IPS-18a (cell line): Measurements from ENCODE around the gene CCDC27.
"Not testable (repeated sequence)": the region's sequence is repeated elsewhere in the genome, so short reads cannot be mapped to it uniquely, and the experiment has no call there.

Experiments used
- H3K27ac ChIP-seq: one replicate; pipeline ENCODE4 v1.5.1; 2013; ENCODE audit warnings: low read length
- H3K27me3 ChIP-seq: one replicate; pipeline ENCODE4 v1.6.1; 2013; ENCODE audit warnings: mild to moderate bottlenecking, low read length; ENCODE audit not compliant: control insufficient read depth, insufficient read depth
- H3K36me3 ChIP-seq: one replicate; pipeline ENCODE4 v1.6.1; 2013; ENCODE audit warnings: low read depth, low read length; ENCODE audit not compliant: control insufficient read depth
- H3K4me1 ChIP-seq: one replicate; pipeline ENCODE4 v1.6.1; 2013; ENCODE audit warnings: low read depth, low read length; ENCODE audit not compliant: control insufficient read depth
- H3K4me3 ChIP-seq: one replicate; pipeline ENCODE4 v1.5.1; 2013; ENCODE audit warnings: low read length
- H3K9ac ChIP-seq: one replicate; pipeline ENCODE4 v1.6.1; 2013; ENCODE audit warnings: mild to moderate bottlenecking, low read length, moderate library complexity
- H3K9me3 ChIP-seq: one replicate; pipeline ENCODE4 v1.6.1; 2013; ENCODE audit warnings: low read depth, low read length; ENCODE audit not compliant: control insufficient read depth

The CCDC27 gene

GRCh38 chr1:3742439-3743298 lies 9.6 kb upstream of the CCDC27 start:
- peaks cover 8% of the 10 kb centered on the region for H3K4me1 ChIP-seq
- H3K36me3 ChIP-seq = peaks cover 47% of the 10 kb centered on the region
- no peaks in the 10 kb centered on the region for H3K27me3 ChIP-seq
- no peak overlapping the region for H3K9ac ChIP-seq
- no peak overlapping the region for H3K4me3 ChIP-seq
- H3K27ac ChIP-seq = no peak overlapping the region
- no peaks in the 10 kb centered on the region for H3K9me3 ChIP-seq

- H3K9ac ChIP-seq = no peak overlapping the region
- no peaks in the 10 kb centered on the region for H3K9me3 ChIP-seq
- H3K27ac ChIP-seq = no peak overlapping the region
- no peak overlapping the region for H3K4me3 ChIP-seq
- peaks cover 40% of the 10 kb centered on the region for H3K36me3 ChIP-seq
- peaks cover 8% of the 10 kb centered on the region for H3K4me1 ChIP-seq
- H3K27me3 ChIP-seq = no peaks in the 10 kb centered on the region
Measured at GRCh38 chr1:3743421-3743820, 8.8 kb upstream of the CCDC27 start.

GRCh38 chr1:3743826-3744225 lies 8.4 kb upstream of the CCDC27 start:
- no peak overlapping the region for H3K9ac ChIP-seq
- H3K36me3 ChIP-seq = peaks cover 36% of the 10 kb centered on the region
- H3K9me3 ChIP-seq = no peaks in the 10 kb centered on the region
- H3K4me1 ChIP-seq = peaks cover 8% of the 10 kb centered on the region
- H3K27me3 ChIP-seq = no peaks in the 10 kb centered on the region
- H3K4me3 ChIP-seq = no peak overlapping the region
- no peak overlapping the region for H3K27ac ChIP-seq

- Histone ChIP-seq H3K27me3 (peaks cover 6% of the 10 kb centered on the region), H3K4me1 (peaks cover 8% of the 10 kb centered on the region), H3K36me3 (peaks cover 28% of the 10 kb centered on the region), H3K4me3 (no peak overlapping the region), H3K9me3 (no peaks in the 10 kb centered on the region), H3K27ac (no peak overlapping the region), H3K9ac (no peak overlapping the region)
Measured at GRCh38 chr1:3744646-3745045, 7.6 kb upstream of the CCDC27 start.

GRCh38 chr1:3745071-3745470 lies 7.2 kb upstream of the CCDC27 start:
- H3K9ac ChIP-seq = no peak overlapping the region
- H3K4me1 ChIP-seq = peaks cover 8% of the 10 kb centered on the region

GRCh38 chr1:3745590-3746381 lies 6.5 kb upstream of the CCDC27 start:
- Histone ChIP-seq H3K27me3 (peaks cover 6% of the 10 kb centered on the region), H3K4me1 (peaks cover 8% of the 10 kb centered on the region), H3K9me3 (no peaks in the 10 kb centered on the region), H3K4me3 (peak overlapping the region; percentile 73), H3K36me3 (peaks cover 22% of the 10 kb centered on the region), H3K9ac (no peak overlapping the region), H3K27ac (no peak overlapping the region)

More at GRCh38 chr1:3745071-3745470, 7.2 kb upstream of the CCDC27 start:
- Histone ChIP-seq H3K27me3 (peaks cover 6% of the 10 kb centered on the region), H3K27ac (no peak overlapping the region), H3K36me3 (peaks cover 23% of the 10 kb centered on the region), H3K4me3 (no peak overlapping the region), H3K9me3 (no peaks in the 10 kb centered on the region)

GRCh38 chr1:3746389-3746829 lies 5.8 kb upstream of the CCDC27 start:
- H3K4me1 ChIP-seq = peaks cover 8% of the 10 kb centered on the region
- peak overlapping the region; percentile 69 for H3K9ac ChIP-seq
- H3K36me3 ChIP-seq = peaks cover 19% of the 10 kb centered on the region
- peaks cover 6% of the 10 kb centered on the region for H3K27me3 ChIP-seq
- no peak overlapping the region for H3K27ac ChIP-seq
- H3K9me3 ChIP-seq = no peaks in the 10 kb centered on the region
- H3K4me3 ChIP-seq = peak overlapping the region; percentile 73

- peaks cover 8% of the 10 kb centered on the region for H3K4me1 ChIP-seq
Measured at GRCh38 chr1:3746830-3747521, 5.3 kb upstream of the CCDC27 start.

GRCh38 chr1:3747522-3747848 lies 4.8 kb upstream of the CCDC27 start:
- no peak overlapping the region for H3K27ac ChIP-seq
- peaks cover 8% of the 10 kb centered on the region for H3K36me3 ChIP-seq

More at GRCh38 chr1:3746830-3747521, 5.3 kb upstream of the CCDC27 start:
- H3K27ac ChIP-seq = no peak overlapping the region
- H3K9me3 ChIP-seq = no peaks in the 10 kb centered on the region
- H3K4me3 ChIP-seq = peak overlapping the region; percentile 73
- peaks cover 6% of the 10 kb centered on the region for H3K27me3 ChIP-seq
- peaks cover 13% of the 10 kb centered on the region for H3K36me3 ChIP-seq
- peak overlapping the region; percentile 69 for H3K9ac ChIP-seq

GRCh38 chr1:3747903-3748302 lies 4.3 kb upstream of the CCDC27 start:
- H3K9ac ChIP-seq = no peak overlapping the region
- H3K9me3 ChIP-seq = no peaks in the 10 kb centered on the region
- H3K27ac ChIP-seq = no peak overlapping the region
- H3K27me3 ChIP-seq = peaks cover 6% of the 10 kb centered on the region
- peaks cover 8% of the 10 kb centered on the region for H3K4me1 ChIP-seq
- H3K36me3 ChIP-seq = peaks cover 4% of the 10 kb centered on the region
- no peak overlapping the region for H3K4me3 ChIP-seq

More at GRCh38 chr1:3747522-3747848, 4.8 kb upstream of the CCDC27 start:
- no peak overlapping the region for H3K9ac ChIP-seq
- no peaks in the 10 kb centered on the region for H3K9me3 ChIP-seq
- peaks cover 8% of the 10 kb centered on the region for H3K4me1 ChIP-seq
- H3K4me3 ChIP-seq = no peak overlapping the region
- peaks cover 6% of the 10 kb centered on the region for H3K27me3 ChIP-seq

- not testable (repeated sequence) for H3K9ac ChIP-seq, H3K9me3 ChIP-seq, H3K4me1 ChIP-seq, H3K27ac ChIP-seq, H3K4me3 ChIP-seq, H3K36me3 ChIP-seq, H3K27me3 ChIP-seq
Measured at GRCh38 chr1:3748316-3748900, 3.8 kb upstream of the CCDC27 start.
